ENCODE data around the gene ATF7IP2.
"Not testable (repeated sequence)": the region's sequence is repeated elsewhere in the genome, so short reads cannot be mapped to it uniquely, and the experiment has no call there.

ATF7IP2 gene

DNA sequence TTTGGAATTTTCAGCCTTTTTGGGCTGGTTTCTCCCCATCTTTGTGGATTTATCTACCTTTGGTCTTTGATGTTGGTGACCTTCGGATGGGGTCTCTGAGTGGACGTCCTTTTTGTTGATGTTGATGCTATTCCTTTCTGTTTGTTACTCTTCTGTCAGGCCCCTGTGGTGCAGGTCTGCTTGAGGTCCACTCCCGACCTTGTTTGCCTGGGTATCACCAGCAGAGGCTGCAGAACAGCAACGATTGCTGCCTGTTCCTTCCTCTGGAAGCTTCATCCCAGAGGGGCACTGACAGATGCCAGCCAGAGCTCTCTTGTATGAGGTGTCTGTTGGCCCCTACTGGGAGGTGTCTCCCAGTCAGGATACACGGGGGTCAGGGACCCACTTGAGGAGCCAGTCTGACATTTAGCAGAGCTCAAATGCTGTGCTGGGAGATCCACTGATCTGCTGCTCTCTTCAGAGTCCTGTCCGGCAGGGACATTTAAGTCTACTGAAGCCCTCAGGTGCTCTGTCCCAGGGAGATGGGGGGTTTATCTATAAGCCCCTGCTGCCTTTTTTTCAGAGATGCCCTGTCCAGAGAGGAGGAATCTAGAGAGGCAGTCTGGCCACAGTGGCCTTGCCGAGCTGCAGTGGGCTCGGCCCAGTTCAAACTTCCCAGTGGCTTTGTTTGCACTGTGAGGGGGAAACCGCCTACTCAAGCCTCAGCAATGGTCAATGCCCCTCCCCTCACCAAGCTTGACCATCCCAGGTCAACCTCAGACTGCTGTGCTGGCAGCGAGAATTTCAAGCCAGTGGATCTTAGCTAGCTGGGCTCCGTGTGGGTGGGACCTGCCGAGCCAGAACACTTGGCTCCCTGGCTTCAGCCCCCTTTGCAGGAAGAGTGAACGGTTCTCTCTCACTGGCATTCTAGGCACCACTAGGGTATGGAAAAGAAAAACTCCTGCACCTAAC, 66.6 kb downstream of the ATF7IP2 start:
- not testable (repeated sequence) for H3K4me3 ChIP-seq (ENCODE audit: low read length in 2 of 2); H3K4me1 ChIP-seq (ENCODE audit: control insufficient read depth, insufficient read depth, low read length); H3K27ac ChIP-seq (ENCODE audit: low read length); H3K27me3 ChIP-seq (ENCODE audit: control insufficient read depth in 1 of 2, insufficient read depth in 2 of 2, low read length in 2 of 2); H3K9ac ChIP-seq (ENCODE audit: low read length in 2 of 2); H3K36me3 ChIP-seq (ENCODE audit: control insufficient read depth in 2 of 2, insufficient read depth in 2 of 2, low read length in 2 of 2); H3K9me3 ChIP-seq (ENCODE audit: control insufficient read depth in 2 of 2, low read length in 2 of 2)

DNA sequence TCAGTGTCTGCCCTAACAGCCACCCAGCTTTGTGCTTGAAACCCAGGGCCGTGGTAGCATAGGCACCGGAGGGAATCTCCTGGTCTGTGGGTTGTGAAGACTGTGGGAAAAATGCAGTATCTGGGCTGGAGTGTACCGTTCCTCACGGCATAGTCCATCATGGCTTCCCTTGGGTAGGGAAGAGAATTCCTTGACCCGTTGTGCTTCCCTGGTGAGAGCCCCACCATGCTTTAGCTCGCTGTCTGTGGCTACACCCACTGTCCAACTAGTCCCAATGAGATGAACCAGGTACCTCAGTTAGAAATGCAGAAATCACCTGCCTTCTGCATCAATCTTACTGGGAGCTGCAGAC, 67.3 kb downstream of the ATF7IP2 start:
- Histone ChIP-seq H3K9ac (ENCODE audit: low read length in 2 of 2) (no peak overlapping the region), H3K27me3 (ENCODE audit: control insufficient read depth in 1 of 2, insufficient read depth in 2 of 2, low read length in 2 of 2) (no peaks in the 10 kb centered on the region), H3K9me3 (ENCODE audit: control insufficient read depth in 2 of 2, low read length in 2 of 2) (peaks cover 0 to 4% of the 10 kb centered on the region in 2 donors), H3K27ac (ENCODE audit: low read length) (no peak overlapping the region), H3K36me3 (ENCODE audit: control insufficient read depth in 2 of 2, insufficient read depth in 2 of 2, low read length in 2 of 2) (peaks cover 0 to 2% of the 10 kb centered on the region in 2 donors), H3K4me3 (ENCODE audit: low read length in 2 of 2) (no peak overlapping the region), H3K4me1 (ENCODE audit: control insufficient read depth, insufficient read depth, low read length) (no peaks in the 10 kb centered on the region)

DNA sequence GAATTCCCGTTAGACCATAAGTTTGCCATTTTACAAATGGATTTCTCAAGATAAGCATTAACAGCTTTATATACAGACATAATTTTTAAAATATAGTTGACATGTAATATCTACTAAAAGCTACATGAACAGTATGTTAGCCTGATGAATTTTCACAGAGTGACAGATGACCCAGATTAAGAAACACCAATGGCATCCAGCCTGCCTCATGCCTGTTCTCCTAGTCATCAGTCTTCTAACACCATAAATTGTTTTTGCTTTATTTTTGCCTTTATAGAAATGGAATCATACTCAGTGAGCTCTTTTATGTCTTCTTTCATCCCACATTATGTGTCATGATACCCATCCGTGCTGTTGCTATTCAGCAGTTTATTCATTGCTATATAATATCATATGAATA, 80.0 kb downstream of the ATF7IP2 start:
- Histone ChIP-seq H3K4me3 (ENCODE audit: low read length in 2 of 2) (no peak overlapping the region), H3K27ac (ENCODE audit: low read length) (no peak overlapping the region), H3K27me3 (ENCODE audit: control insufficient read depth in 1 of 2, insufficient read depth in 2 of 2, low read length in 2 of 2) (no peaks in the 10 kb centered on the region), H3K36me3 (ENCODE audit: control insufficient read depth in 2 of 2, insufficient read depth in 2 of 2, low read length in 2 of 2) (no peaks in the 10 kb centered on the region), H3K9me3 (ENCODE audit: control insufficient read depth in 2 of 2, low read length in 2 of 2) (no peaks in the 10 kb centered on the region), H3K4me1 (ENCODE audit: control insufficient read depth, insufficient read depth, low read length) (no peaks in the 10 kb centered on the region), H3K9ac (ENCODE audit: low read length in 2 of 2) (no peak overlapping the region)

DNA sequence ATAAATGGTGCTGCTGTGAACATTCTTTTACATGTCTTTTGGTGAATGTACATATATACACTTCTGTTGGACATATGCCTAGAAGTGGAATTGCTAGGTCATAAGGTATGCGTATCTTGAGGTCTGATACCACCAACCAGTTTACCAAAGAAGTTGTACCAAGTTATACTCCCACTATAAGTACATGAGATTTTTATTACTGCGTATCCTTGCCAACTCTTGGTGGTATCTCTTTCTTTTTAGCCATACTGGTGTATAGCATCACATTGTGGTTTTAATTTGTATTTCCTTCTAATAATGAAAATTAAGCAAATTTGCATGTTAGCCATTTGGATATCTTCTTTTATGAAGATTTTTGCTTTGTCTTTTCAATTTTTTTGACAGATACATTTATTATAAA, 80.5 kb downstream of the ATF7IP2 start:
- H3K36me3 ChIP-seq (ENCODE audit: control insufficient read depth in 2 of 2, insufficient read depth in 2 of 2, low read length in 2 of 2), result no peaks in the 10 kb centered on the region
- H3K9me3 ChIP-seq (ENCODE audit: control insufficient read depth in 2 of 2, low read length in 2 of 2), result no peaks in the 10 kb centered on the region
- H3K27me3 ChIP-seq (ENCODE audit: control insufficient read depth in 1 of 2, insufficient read depth in 2 of 2, low read length in 2 of 2), result no peaks in the 10 kb centered on the region
- no peak overlapping the region for H3K4me3 ChIP-seq (ENCODE audit: low read length in 2 of 2)
- no peak overlapping the region for H3K27ac ChIP-seq (ENCODE audit: low read length)
- no peaks in the 10 kb centered on the region for H3K4me1 ChIP-seq (ENCODE audit: control insufficient read depth, insufficient read depth, low read length)
- no peak overlapping the region for H3K9ac ChIP-seq (ENCODE audit: low read length in 2 of 2)

DNA sequence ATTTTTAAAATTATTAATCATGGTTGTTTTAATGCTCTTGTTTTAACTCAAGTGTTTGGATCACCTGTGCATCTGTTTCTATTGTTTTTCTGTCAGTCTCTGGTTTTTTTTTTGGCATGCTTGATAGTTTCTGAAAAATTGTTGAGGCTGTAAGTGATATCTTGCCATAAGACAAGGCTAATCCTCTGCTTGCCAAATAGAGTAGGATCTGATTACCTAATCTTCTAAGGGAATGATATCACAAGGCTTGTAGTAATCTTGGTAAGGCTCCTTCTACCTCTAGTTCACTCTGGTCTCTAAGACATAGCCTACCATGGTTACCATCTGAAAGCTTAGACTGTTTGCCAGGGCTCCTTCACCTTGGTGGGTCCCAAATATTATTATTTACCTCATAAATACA, 81.0 kb downstream of the ATF7IP2 start:
- no peak overlapping the region for H3K27ac ChIP-seq (ENCODE audit: low read length)
- H3K36me3 ChIP-seq (ENCODE audit: control insufficient read depth in 2 of 2, insufficient read depth in 2 of 2, low read length in 2 of 2), result no peaks in the 10 kb centered on the region
- H3K9ac ChIP-seq (ENCODE audit: low read length in 2 of 2), result no peak overlapping the region
- H3K27me3 ChIP-seq (ENCODE audit: control insufficient read depth in 1 of 2, insufficient read depth in 2 of 2, low read length in 2 of 2), result no peaks in the 10 kb centered on the region
- no peaks in the 10 kb centered on the region for H3K4me1 ChIP-seq (ENCODE audit: control insufficient read depth, insufficient read depth, low read length)
- no peaks in the 10 kb centered on the region for H3K9me3 ChIP-seq (ENCODE audit: control insufficient read depth in 2 of 2, low read length in 2 of 2)
- H3K4me3 ChIP-seq (ENCODE audit: low read length in 2 of 2), result no peak overlapping the region

DNA sequence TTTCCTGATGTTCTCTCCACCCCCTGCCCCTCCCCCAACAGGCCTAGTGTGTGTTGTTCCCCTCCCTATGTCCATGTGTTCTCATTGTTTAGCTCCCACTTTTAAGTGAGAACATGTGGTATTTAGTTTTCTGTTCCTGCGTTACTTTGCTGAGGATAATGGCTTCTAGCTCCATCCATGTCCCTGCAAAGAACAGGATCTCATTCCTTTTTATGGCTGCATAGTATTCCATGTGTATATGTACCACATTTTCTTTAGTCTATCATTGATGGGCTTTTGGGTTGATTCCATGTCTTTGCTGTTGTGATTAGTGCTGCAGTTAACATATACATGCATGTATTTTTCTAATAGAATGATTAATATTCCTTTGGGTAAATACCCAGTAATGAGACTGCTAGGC, 90.8 kb downstream of the ATF7IP2 start:
- not testable (repeated sequence) for H3K36me3 ChIP-seq (ENCODE audit: control insufficient read depth in 2 of 2, insufficient read depth in 2 of 2, low read length in 2 of 2); H3K4me3 ChIP-seq (ENCODE audit: low read length in 2 of 2); H3K27me3 ChIP-seq (ENCODE audit: control insufficient read depth in 1 of 2, insufficient read depth in 2 of 2, low read length in 2 of 2); H3K27ac ChIP-seq (ENCODE audit: low read length); H3K9me3 ChIP-seq (ENCODE audit: control insufficient read depth in 2 of 2, low read length in 2 of 2); H3K4me1 ChIP-seq (ENCODE audit: control insufficient read depth, insufficient read depth, low read length); H3K9ac ChIP-seq (ENCODE audit: low read length in 2 of 2)

DNA sequence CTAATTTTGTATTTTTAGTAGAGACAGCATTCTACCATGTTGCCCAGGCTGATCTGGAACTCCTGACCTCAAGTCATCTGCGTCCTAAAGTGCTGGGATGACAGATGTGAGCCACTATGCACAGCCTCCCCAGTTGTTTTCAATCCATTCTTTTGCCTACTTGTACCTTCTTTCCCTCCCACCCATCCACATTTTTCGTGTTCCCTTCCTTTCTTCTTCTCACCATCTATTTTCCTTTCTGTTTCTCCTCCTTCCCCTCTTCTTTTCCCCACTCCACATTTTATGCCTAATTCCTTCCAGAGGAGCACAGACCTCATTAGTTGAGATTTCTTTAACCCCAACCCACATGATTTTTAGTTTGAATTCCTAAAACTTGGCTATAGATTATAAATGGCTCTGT, 94.3 kb downstream of the ATF7IP2 start:
- H3K4me1 ChIP-seq (ENCODE audit: control insufficient read depth, insufficient read depth, low read length), result no peaks in the 10 kb centered on the region
- H3K27ac ChIP-seq (ENCODE audit: low read length), result no peak overlapping the region
- no peaks in the 10 kb centered on the region for H3K27me3 ChIP-seq (ENCODE audit: control insufficient read depth in 1 of 2, insufficient read depth in 2 of 2, low read length in 2 of 2)
- H3K36me3 ChIP-seq (ENCODE audit: control insufficient read depth in 2 of 2, insufficient read depth in 2 of 2, low read length in 2 of 2), result peaks cover 0 to 6% of the 10 kb centered on the region in 2 donors
- no peak overlapping the region for H3K4me3 ChIP-seq (ENCODE audit: low read length in 2 of 2)
- H3K9ac ChIP-seq (ENCODE audit: low read length in 2 of 2), result no peak overlapping the region
- H3K9me3 ChIP-seq (ENCODE audit: control insufficient read depth in 2 of 2, low read length in 2 of 2), result peaks cover 0 to 5% of the 10 kb centered on the region in 2 donors

DNA sequence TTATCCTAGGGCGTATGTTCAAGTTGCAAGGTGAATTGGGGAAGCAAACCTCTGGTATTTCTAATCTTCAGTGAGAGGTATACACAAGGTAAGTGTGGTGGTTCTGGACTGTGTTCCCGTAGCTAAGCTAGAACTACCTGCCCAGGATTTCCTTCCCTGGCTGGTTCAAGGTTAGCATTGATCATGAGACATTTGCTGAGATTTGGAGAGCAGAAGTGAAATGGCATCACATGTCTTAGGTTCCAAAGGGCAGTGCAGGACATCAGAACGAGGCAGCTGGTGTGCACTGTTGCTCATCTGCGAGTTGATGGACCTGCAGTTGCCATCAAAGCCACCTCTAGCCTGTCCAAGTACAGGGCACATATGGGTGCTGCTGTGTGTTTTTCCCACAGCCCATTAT, 99.3 kb downstream of the ATF7IP2 start:
- Histone ChIP-seq H3K27me3 (ENCODE audit: control insufficient read depth in 1 of 2, insufficient read depth in 2 of 2, low read length in 2 of 2) (no peaks in the 10 kb centered on the region), H3K9me3 (ENCODE audit: control insufficient read depth in 2 of 2, low read length in 2 of 2) (no peaks in the 10 kb centered on the region), H3K36me3 (ENCODE audit: control insufficient read depth in 2 of 2, insufficient read depth in 2 of 2, low read length in 2 of 2) (peaks cover 0 to 7% of the 10 kb centered on the region in 2 donors), H3K4me1 (ENCODE audit: control insufficient read depth, insufficient read depth, low read length) (no peaks in the 10 kb centered on the region), H3K9ac (ENCODE audit: low read length in 2 of 2) (no peak overlapping the region), H3K27ac (ENCODE audit: low read length) (no peak overlapping the region), H3K4me3 (ENCODE audit: low read length in 2 of 2) (no peak overlapping the region)

DNA sequence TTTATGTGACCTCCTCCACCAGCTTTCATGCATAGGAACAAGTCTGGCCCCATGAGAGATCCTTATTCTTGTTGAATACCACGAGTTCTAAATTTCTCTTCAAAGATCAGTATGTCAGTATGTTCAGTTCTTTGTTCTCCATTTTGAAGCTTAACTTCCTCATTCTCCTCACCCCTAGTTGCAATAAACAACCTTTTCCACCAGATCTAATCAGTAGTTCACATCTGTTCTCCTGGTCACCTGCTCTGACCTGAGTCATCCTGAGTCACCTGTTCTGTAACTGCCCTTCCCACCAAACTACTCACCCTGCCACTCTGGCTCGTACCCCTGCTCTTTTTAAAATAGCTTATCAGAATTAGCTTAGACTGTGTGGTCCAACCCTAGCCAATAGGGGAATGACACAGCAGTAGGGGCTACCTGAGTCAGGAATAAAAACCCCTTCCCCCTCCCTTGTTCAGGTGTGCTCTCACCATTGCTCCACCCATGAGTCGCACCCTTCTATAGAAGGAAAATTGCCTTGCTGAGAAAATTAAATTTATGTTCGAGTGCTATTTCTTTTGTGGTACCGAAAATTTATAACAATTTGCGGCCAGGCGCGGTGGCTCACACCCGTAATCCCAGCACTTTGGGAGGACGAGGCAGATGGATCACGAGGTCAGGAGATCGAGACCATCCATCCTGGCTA, 100.0 kb downstream of the ATF7IP2 start:
- Histone ChIP-seq H3K9me3 (ENCODE audit: control insufficient read depth in 2 of 2, low read length in 2 of 2) (no peaks in the 10 kb centered on the region), H3K4me1 (ENCODE audit: control insufficient read depth, insufficient read depth, low read length) (no peaks in the 10 kb centered on the region), H3K9ac (ENCODE audit: low read length in 2 of 2) (no peak overlapping the region), H3K4me3 (ENCODE audit: low read length in 2 of 2) (no peak overlapping the region), H3K27me3 (ENCODE audit: control insufficient read depth in 1 of 2, insufficient read depth in 2 of 2, low read length in 2 of 2) (no peaks in the 10 kb centered on the region), H3K36me3 (ENCODE audit: control insufficient read depth in 2 of 2, insufficient read depth in 2 of 2, low read length in 2 of 2) (peaks cover 0 to 7% of the 10 kb centered on the region in 2 donors), H3K27ac (ENCODE audit: low read length) (no peak overlapping the region)

DNA sequence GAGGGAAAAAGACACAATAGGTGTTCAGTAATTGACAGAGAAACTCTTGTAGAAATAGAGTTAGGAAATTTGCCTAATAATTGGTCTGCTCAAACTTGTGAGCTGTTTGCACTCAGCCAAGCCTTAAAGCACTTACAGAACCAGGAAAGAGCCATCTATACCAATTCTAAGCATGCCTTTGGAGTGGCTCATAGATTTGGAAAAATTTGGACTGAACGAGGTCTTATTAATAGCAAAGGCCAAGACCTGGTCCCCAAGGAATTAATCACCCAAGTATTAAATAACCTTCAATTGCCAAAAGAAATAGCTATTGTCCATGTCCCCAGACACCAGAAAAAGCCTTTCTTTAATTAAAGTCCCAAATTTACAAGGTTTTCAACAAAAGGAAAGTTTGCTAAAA, 104.3 kb downstream of the ATF7IP2 start:
- Histone ChIP-seq H3K27ac (ENCODE audit: low read length) (no peak overlapping the region), H3K4me1 (ENCODE audit: control insufficient read depth, insufficient read depth, low read length) (no peaks in the 10 kb centered on the region), H3K9me3 (ENCODE audit: control insufficient read depth in 2 of 2, low read length in 2 of 2) (peaks cover 0 to 3% of the 10 kb centered on the region in 2 donors), H3K36me3 (ENCODE audit: control insufficient read depth in 2 of 2, insufficient read depth in 2 of 2, low read length in 2 of 2) (peaks cover 0 to under 1% of the 10 kb centered on the region in 2 donors), H3K9ac (ENCODE audit: low read length in 2 of 2) (no peak overlapping the region), H3K4me3 (ENCODE audit: low read length in 2 of 2) (no peak overlapping the region), H3K27me3 (ENCODE audit: control insufficient read depth in 1 of 2, insufficient read depth in 2 of 2, low read length in 2 of 2) (no peaks in the 10 kb centered on the region)

DNA sequence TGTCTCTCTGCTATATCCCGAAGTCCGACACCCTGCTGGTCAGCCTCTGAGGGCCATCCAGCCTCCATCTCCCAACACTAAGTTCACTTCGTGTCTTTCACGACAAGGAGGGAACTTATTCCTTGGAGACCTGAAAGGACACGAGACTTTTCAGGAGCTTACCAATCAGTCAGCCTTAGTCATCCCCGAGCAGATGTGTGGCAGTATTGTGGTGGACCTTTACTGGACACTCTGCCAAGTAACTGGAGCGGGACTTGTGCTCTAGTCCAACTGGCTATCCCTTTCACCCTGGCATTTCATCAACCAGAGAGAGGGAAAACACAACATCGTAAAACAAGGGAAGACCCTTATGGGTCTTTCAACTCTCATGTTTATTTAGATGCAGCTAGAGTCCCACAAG, 107.4 kb downstream of the ATF7IP2 start:
- Histone ChIP-seq H3K9ac (ENCODE audit: low read length in 2 of 2) (no peak overlapping the region), H3K27me3 (ENCODE audit: control insufficient read depth in 1 of 2, insufficient read depth in 2 of 2, low read length in 2 of 2) (no peaks in the 10 kb centered on the region), H3K4me1 (ENCODE audit: control insufficient read depth, insufficient read depth, low read length) (no peaks in the 10 kb centered on the region), H3K9me3 (ENCODE audit: control insufficient read depth in 2 of 2, low read length in 2 of 2) (peaks cover 0 to 3% of the 10 kb centered on the region in 2 donors), H3K4me3 (ENCODE audit: low read length in 2 of 2) (no peak overlapping the region), H3K27ac (ENCODE audit: low read length) (no peak overlapping the region), H3K36me3 (ENCODE audit: control insufficient read depth in 2 of 2, insufficient read depth in 2 of 2, low read length in 2 of 2) (no peaks in the 10 kb centered on the region)
